Measurements from ENCODE around the gene AKAP8L. TPM values are rescaled to one million over a fixed set of nuclear protein-coding genes. Genes with fewer than 3 reads are reported as not detected.

The AKAP8L gene
- total RNA-seq, 2 donors from 2014 or later: 52.6 to 65.7 TPM

DNA sequence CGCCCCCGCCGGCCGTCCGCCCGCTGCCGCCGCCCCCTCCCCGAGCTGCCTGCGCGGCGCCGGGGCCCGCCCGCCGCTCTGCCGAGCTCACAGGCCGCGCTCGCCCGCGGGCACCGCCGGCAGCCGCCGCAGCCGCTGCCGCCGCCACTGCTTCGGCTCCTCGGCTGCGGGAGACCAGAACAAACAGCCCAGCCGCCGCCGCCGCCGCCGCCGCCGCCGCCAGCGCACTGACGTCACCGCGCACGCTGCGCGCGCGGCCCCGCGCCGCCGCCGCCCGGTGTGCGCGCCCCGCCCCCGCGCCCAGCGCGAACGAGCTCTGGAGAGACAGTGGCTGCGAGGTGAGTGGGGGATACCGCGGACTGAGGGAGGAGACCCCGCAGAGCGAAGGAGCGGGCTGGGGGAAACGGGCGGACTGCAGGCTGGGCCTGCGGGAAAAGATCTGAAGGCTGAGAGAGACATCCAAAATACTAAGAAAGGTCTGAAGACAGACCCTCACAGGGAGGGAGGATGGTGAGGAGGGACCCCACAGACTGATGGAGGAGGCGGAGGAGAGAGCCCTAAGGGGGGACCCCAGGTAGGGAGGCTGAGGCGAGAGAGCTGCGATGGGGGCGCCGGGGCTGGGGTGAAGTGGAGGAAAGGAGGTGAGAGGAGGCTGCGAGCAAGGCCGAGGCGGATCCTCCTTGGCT is 86.3 kb downstream of the AKAP8L start, which contains the start of gene BRD4:
Gene BRD4, minus strand, starts transcription at position 229 of the 686 bp plus-strand sequence. CDS start 59,440 bp downstream, outside the sequence.
- intact Hi-C loops (cut with DNase I): loop anchor here (5.0 to 10.0 kb wide), 2 partner anchors 68 to 70 kb away; no protein-coding TSS in a partner anchor
- DNase-seq (ENCODE audit: low spot score): peak; percentile 91

DNA sequence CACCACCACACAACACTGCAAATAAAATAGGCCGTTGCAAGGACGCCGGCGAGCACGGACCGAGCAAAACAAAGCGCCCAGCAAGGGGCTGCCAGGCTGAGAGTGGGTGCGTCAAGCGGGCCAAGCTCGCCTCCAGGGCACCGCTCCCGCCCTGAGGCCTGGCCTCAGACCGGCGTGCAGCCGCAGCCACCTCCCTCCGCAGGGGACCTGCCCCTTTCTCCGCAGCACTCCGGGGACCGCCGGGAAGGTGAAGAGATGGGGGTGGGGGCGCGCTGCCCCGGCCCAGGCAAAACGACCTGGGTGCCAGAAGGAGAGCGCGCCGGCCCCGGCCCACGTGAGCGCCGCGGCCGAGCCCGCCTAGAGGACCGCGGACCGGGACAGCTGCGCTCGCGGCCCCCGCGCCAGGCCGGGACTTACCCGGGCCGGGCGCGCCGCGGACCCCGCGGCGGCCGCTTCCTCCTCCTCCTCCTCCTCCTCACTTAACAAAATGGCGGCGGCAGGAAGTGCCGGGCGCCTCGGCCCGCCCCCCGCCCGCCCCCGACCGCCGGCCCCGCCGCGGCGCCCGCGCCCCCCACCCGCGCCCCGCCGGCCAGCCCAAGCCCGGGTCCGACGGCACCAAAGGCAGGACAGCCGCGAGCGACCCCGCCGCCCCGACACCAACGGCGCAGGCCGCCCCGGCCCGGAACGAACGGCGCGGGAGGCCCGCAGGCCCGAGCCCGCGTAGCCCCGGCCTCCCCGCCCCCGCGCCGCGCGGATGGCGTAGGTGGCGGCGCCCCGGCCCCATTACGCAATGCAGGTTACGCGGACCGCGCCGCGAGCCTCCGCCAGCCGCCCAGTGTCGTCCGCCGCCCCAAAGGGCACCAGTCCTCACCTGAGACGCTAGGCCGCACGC is 87.1 kb downstream of the AKAP8L start:
- peak; percentile 89 for DNase-seq (ENCODE audit: low spot score)
- intact Hi-C loops (cut with DNase I): loop anchor here (5.0 to 10.0 kb wide), 2 partner anchors 67 to 69 kb away; no protein-coding TSS in a partner anchor

DNA sequence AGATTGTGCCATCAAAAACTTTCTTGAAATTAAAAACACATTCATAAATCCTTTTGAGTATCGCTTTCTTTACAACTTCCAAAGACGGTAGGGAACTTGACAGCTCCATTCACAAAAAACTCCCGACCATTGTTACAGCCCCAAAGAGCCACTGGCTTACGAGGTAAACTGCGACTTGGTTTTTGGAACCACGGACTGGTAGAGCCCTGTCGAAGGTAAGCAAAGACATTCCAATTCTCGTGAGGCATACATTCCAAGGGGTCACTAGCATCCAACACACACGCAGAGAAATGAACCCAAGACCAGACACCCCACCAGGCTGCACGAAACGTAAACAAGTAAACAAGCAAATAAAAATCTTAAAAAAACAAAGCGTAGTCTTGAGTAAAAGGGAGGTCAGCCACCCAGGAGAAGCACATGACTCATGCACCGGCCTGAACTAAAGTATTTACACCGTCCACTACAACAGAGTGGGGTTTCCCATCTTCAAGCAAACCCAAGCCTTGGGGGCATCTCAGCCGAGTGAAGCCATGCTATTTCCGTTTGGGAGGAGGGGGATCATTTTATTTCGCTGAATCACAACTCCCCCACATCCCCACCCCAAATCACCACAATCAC is 87.9 kb downstream of the AKAP8L start:
- DNase-seq (ENCODE audit: low spot score): no peak
- intact Hi-C loops (cut with DNase I): loop anchor here (5.0 to 10.0 kb wide), 2 partner anchors 66 to 69 kb away; no protein-coding TSS in a partner anchor

Small RNAs within 50 kb of the gene (microRNA-seq; reads per million reads assigned to microRNA genes)
- 0 reads per million in 2 donors for gene MIR1470 (ENCODE audit: borderline microRNAs expressed in 2 of 2)

Other genes with a start within 250 kb of the AKAP8L start
- gene NOTCH3, start 218.0 kb downstream of the AKAP8L start, total RNA-seq: 100 to 1,000 TPM; 164 to 165 TPM
- gene EPHX3, start 186.5 kb downstream of the AKAP8L start, total RNA-seq: under 1 TPM; 0.48 to 0.51 TPM
- gene BRD4, start 86.4 kb downstream of the AKAP8L start, total RNA-seq: 10 to 100 TPM; 77.5 to 89.6 TPM
- gene AKAP8, start 39.2 kb downstream of the AKAP8L start, total RNA-seq: 10 to 100 TPM; 24.2 to 33.6 TPM
- 10 to 100 TPM; 33.2 to 44.2 TPM for gene WIZ, start 31.0 kb upstream of the AKAP8L start, total RNA-seq
- 1 to 10 TPM; 2.3 to 3.7 TPM for gene RASAL3, start 45.6 kb upstream of the AKAP8L start, total RNA-seq
- not detected for gene PGLYRP2, start 60.5 kb upstream of the AKAP8L start, total RNA-seq
- not detected for gene CYP4F22, start 89.5 kb upstream of the AKAP8L start, total RNA-seq
- gene CYP4F8, start 196.2 kb upstream of the AKAP8L start, total RNA-seq: not detected
- under 1 TPM; 0.29 to 0.79 TPM for gene CYP4F3, start 221.9 kb upstream of the AKAP8L start, total RNA-seq